ENCODE data around the gene SARNP. TPM values are rescaled to one million over a fixed set of nuclear protein-coding genes. Genes with fewer than 3 reads are reported as not detected.

SARNP gene
- total and polyA plus RNA-seq, 9 of the 15 experiments (the other 6 are each of a cell fraction or from before 2014, with no cell fraction given) = 70.1 to 400 (median 198) TPM

DNA sequence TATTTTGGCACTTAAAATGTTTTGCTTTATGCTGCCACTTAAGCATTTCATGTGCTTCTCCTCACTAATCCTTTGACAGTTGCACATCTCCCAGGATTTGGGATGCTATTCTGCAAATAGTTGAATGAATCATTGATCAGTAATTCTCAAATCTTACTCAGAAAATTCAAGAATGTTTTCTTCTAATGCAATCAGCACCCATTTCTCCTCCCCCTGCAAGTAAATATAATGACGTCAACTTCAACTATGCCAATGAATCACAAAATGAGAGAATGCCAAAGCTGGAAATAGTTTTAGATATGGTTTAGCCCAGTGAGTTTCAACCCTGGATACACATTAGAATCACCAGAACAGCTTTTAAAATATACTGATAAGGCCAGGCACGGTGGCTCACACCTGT, 103.8 kb downstream of the SARNP start:
- Histone ChIP-seq H3K4me1 (replicated peaks in 1 of 2; ENCODE audit: control insufficient read depth in 2 of 2, insufficient read depth in 2 of 2, low read length in 2 of 2) (peaks cover 17 to 27% of the 10 kb centered on the region in 2 experiments; a peak in 4 of 5 replicates), H3K4me2 (ENCODE audit: insufficient read depth, low read length) (no peak overlapping the region), H3K27me3 (ENCODE audit: control insufficient read depth in 2 of 2, insufficient read depth in 2 of 2, low read length in 2 of 2) (peaks cover 5 to 9% of the 10 kb centered on the region in 2 experiments; a peak in 2 of 5 replicates), H3K9me1 (ENCODE audit: control insufficient read depth, insufficient read depth, low read length) (no peaks in the 10 kb centered on the region), H4K20me1 (replicated peaks; ENCODE audit: control insufficient read depth, insufficient read depth, low read length) (no peaks in the 10 kb centered on the region; the same call in 1 of the 2 replicates), H3K4me3 (no peak overlapping the region), H3K9ac (ENCODE audit: insufficient read depth in 1 of 2, low read depth in 2 of 2, low read length in 2 of 2) (no peak overlapping the region), H2AFZ (ENCODE audit: low read depth, low read length) (no peak overlapping the region), H3K27ac (ENCODE audit: extremely low read depth, low read depth, low read length) (no peak overlapping the region), H3K79me2 (ENCODE audit: control insufficient read depth, insufficient read depth, low read length) (peaks cover 6% of the 10 kb centered on the region; the same call in 2 of the 3 replicates), H3K9me3 (replicated peaks; ENCODE audit: control insufficient read depth, insufficient read depth, low read depth, low read length) (no peaks in the 10 kb centered on the region), H3K36me3 (ENCODE audit: control insufficient read depth, insufficient read depth, low read length) (no peaks in the 10 kb centered on the region; the same call in 2 of the 3 replicates)
- ChIA-PET CTCF (ENCODE audit: low intra/inter-chr PET ratio) (no interaction called here), POLR2A (no interaction called here)
- in situ Hi-C loops (cut with MboI) = no loop called here
- no peak for DNase-seq (ENCODE audit: extremely low read depth in 1 of 4, low spot score in 3 of 4)
- no peak for FAIRE-seq
- no peak for ATAC-seq
- no TSS peak for BruUV-seq (replicated peaks)
- intact Hi-C loops (cut with micrococcal nuclease) = no loop called here
- no peak for TF ChIP-seq ZNF436 (CRISPR knock-in tag; IDR thresholded peaks at IDR 0.05)
- no peak for TF ChIP-seq ZNF24 (IDR thresholded peaks at IDR 0.05)
- no peak for TF ChIP-seq ETV5 (CRISPR knock-in tag; IDR thresholded peaks at IDR 0.05; ENCODE audit: low read depth)
- TF ChIP-seq UBTF (IDR thresholded peaks at IDR 0.05; ENCODE audit: borderline replicate concordance in 1 of 2, low read depth in 2 of 2, low read length in 2 of 2) = no peak
- TF ChIP-seq PTBP1 (IDR thresholded peaks at IDR 0.05; ENCODE audit: low read depth, low read length) = no peak
- TF ChIP-seq, protein P1, sequence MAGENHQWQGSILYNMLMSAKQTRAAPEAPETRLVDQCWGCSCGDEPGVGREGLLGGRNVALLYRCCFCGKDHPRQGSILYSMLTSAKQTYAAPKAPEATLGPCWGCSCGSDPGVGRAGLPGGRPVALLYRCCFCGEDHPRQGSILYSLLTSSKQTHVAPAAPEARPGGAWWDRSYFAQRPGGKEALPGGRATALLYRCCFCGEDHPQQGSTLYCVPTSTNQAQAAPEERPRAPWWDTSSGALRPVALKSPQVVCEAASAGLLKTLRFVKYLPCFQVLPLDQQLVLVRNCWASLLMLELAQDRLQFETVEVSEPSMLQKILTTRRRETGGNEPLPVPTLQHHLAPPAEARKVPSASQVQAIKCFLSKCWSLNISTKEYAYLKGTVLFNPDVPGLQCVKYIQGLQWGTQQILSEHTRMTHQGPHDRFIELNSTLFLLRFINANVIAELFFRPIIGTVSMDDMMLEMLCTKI (IDR thresholded peaks at IDR 0.05; ENCODE audit: partially characterized antibody) = no peak
- no peak for TF ChIP-seq ARHGAP35 (IDR thresholded peaks at IDR 0.05; ENCODE audit: partially characterized antibody)
- TF ChIP-seq SP2 (IDR thresholded peaks at IDR 0.05; ENCODE audit: extremely low read depth, low read depth, low read length, poor library complexity, severe bottlenecking) = no peak
- no peak for TF ChIP-seq EWSR1 (IDR thresholded peaks at IDR 0.05; ENCODE audit: borderline replicate concordance, low read depth, partially characterized antibody)
- 74% methylated on average over 2 of the region's 2 CpGs for WGBS (ENCODE audit: insufficient coverage, low coverage, missing lambda C conversion rate)

Data from K562 (cell line).